ENCODE data around the gene IFNLR1.

- TF ChIP-seq CTCF (conservative IDR thresholded peaks at IDR 0.05 in 1 of 2, IDR thresholded peaks at IDR 0.05 in 1 of 2; ENCODE audit: extremely low read depth in 1 of 2, insufficient read depth in 1 of 2, low read depth in 1 of 2, low read length in 2 of 2) (no peak), EZH2 (IDR thresholded peaks at IDR 0.05; ENCODE audit: borderline replicate concordance, low read length) (no peak)
These were observed 8.7 kb downstream of the IFNLR1 start for GRCh38 chr1:24178407-24178806.
